ENCODE results near the gene SSU72. TPM values are rescaled to one million over a fixed set of nuclear protein-coding genes. Genes with fewer than 3 reads are reported as not detected.

The SSU72 gene
- total and polyA plus RNA-seq, 2 donors (not counting 1 experiment from before 2014, with no cell fraction given): 65.1 to 127 TPM

GRCh38 chr1:1543706-1544099 is 31.0 kb downstream of the SSU72 start:
- Histone ChIP-seq H3K4me1 (ENCODE audit: control insufficient read depth, extremely low read depth, insufficient read depth, low read length) (peaks cover 5% of the 10 kb centered on the region), H3K27me3 (ENCODE audit: control insufficient read depth, insufficient read depth, low read length) (no peaks in the 10 kb centered on the region), H2AFZ (ENCODE audit: low read length) (no peak overlapping the region), H4K20me1 (ENCODE audit: control insufficient read depth, extremely low read depth, insufficient read depth, low read length) (no peaks in the 10 kb centered on the region), H3K4me2 (ENCODE audit: extremely low read depth, insufficient read depth, low read length) (no peak overlapping the region), H3K79me2 (ENCODE audit: control insufficient read depth, insufficient read depth, low read length) (peaks cover 9% of the 10 kb centered on the region), H3K9ac (ENCODE audit: insufficient read depth, low read length) (no peak overlapping the region), H3K36me3 (ENCODE audit: control insufficient read depth, insufficient read depth, low read length) (peaks cover 17% of the 10 kb centered on the region), H3K9me3 (ENCODE audit: control insufficient read depth, insufficient read depth, low read depth, low read length) (no peaks in the 10 kb centered on the region), H3K27ac (ENCODE audit: insufficient read depth, low read length) (no peak overlapping the region), H3K4me3 (replicated peaks in 1 of 4; ENCODE audit: control extremely low read depth in 1 of 4, insufficient read depth in 1 of 4, low read depth in 3 of 4, low read length in 4 of 4) (no peak overlapping the region)
- TF ChIP-seq, protein P1, sequence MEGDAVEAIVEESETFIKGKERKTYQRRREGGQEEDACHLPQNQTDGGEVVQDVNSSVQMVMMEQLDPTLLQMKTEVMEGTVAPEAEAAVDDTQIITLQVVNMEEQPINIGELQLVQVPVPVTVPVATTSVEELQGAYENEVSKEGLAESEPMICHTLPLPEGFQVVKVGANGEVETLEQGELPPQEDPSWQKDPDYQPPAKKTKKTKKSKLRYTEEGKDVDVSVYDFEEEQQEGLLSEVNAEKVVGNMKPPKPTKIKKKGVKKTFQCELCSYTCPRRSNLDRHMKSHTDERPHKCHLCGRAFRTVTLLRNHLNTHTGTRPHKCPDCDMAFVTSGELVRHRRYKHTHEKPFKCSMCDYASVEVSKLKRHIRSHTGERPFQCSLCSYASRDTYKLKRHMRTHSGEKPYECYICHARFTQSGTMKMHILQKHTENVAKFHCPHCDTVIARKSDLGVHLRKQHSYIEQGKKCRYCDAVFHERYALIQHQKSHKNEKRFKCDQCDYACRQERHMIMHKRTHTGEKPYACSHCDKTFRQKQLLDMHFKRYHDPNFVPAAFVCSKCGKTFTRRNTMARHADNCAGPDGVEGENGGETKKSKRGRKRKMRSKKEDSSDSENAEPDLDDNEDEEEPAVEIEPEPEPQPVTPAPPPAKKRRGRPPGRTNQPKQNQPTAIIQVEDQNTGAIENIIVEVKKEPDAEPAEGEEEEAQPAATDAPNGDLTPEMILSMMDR (conservative IDR thresholded peaks at IDR 0.05 in 1 of 2, IDR thresholded peaks at IDR 0.05 in 1 of 2; ENCODE audit: low read depth in 1 of 2, low read length in 2 of 2): no peak
- TF ChIP-seq EZH2 (IDR thresholded peaks at IDR 0.05; ENCODE audit: low read length, missing control alignments): no peak
- DNase-seq (ENCODE audit: low read depth in 2 of 2): no peak

GRCh38 chr1:1542766-1543705 is 31.6 kb downstream of the SSU72 start:
- peaks cover 22% of the 10 kb centered on the region for H3K36me3 ChIP-seq (ENCODE audit: control insufficient read depth, insufficient read depth, low read length)
- H3K27ac ChIP-seq (ENCODE audit: insufficient read depth, low read length): no peak overlapping the region
- no peaks in the 10 kb centered on the region for H3K9me3 ChIP-seq (ENCODE audit: control insufficient read depth, insufficient read depth, low read depth, low read length)
- TF ChIP-seq EZH2 (IDR thresholded peaks at IDR 0.05; ENCODE audit: low read length, missing control alignments): no peak
- TF ChIP-seq, protein P1 (conservative IDR thresholded peaks at IDR 0.05 in 1 of 2, IDR thresholded peaks at IDR 0.05 in 1 of 2; ENCODE audit: low read depth in 1 of 2, low read length in 2 of 2): no peak
- peaks cover 16% of the 10 kb centered on the region for H3K79me2 ChIP-seq (ENCODE audit: control insufficient read depth, insufficient read depth, low read length)
- peaks cover 7% of the 10 kb centered on the region for H3K4me1 ChIP-seq (ENCODE audit: control insufficient read depth, extremely low read depth, insufficient read depth, low read length)
- no peak overlapping the region for H3K4me2 ChIP-seq (ENCODE audit: extremely low read depth, insufficient read depth, low read length)
- H4K20me1 ChIP-seq (ENCODE audit: control insufficient read depth, extremely low read depth, insufficient read depth, low read length): no peaks in the 10 kb centered on the region
- no peak overlapping the region for H3K4me3 ChIP-seq (replicated peaks in 1 of 4; ENCODE audit: control extremely low read depth in 1 of 4, insufficient read depth in 1 of 4, low read depth in 3 of 4, low read length in 4 of 4)
- no peak overlapping the region for H2AFZ ChIP-seq (ENCODE audit: low read length)
- no peaks in the 10 kb centered on the region for H3K27me3 ChIP-seq (ENCODE audit: control insufficient read depth, insufficient read depth, low read length)
- no peak for DNase-seq (ENCODE audit: low read depth in 2 of 2)
- no peak overlapping the region for H3K9ac ChIP-seq (ENCODE audit: insufficient read depth, low read length)

DNA sequence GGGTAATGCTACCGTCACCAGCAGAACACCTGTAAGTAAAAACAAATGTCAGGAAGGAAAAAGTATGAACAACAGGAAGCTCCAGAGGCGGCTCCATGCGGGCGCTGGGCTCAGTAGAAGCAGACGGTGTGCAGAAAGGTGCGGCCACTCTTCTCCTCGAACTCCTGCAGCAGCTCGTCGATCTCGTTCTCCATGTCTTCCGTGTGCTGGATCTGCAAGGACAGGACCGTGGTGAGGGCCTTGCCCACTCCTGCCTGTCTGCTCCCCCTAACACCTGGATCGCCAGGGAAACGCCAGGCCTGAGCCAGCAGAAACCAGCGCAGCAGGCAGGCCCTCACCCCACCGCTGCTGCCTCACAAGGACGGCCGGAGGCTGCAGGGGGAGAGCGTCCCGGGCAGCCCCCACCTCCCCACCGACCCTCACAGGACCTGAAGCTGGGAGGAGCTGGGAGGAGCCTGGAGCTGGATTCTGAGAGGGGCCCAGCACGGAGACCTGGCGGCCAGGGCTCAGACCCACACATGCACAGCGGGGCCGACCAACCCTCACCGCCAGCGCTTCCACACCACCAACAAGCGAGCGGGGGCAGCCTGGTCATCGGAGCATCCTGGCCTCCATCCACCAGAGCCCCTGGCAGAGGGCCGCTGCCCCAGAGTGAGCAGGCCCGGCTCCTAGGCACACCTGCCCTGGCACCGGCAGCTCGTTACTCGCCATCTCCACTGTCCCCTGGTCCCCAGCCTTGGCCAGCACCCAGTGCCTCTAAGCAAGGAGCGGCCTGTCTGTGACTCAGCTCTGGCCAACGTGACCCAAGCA is 32.5 kb downstream of the SSU72 start:
- Histone ChIP-seq H2AFZ (ENCODE audit: low read length) (no peak overlapping the region), H3K36me3 (ENCODE audit: control insufficient read depth, insufficient read depth, low read length) (peaks cover 27% of the 10 kb centered on the region), H3K27me3 (ENCODE audit: control insufficient read depth, insufficient read depth, low read length) (no peaks in the 10 kb centered on the region), H3K4me1 (ENCODE audit: control insufficient read depth, extremely low read depth, insufficient read depth, low read length) (peaks cover 7% of the 10 kb centered on the region), H3K4me3 (replicated peaks in 1 of 4; ENCODE audit: control extremely low read depth in 1 of 4, insufficient read depth in 1 of 4, low read depth in 3 of 4, low read length in 4 of 4) (no peak overlapping the region), H3K27ac (ENCODE audit: insufficient read depth, low read length) (no peak overlapping the region), H3K9ac (ENCODE audit: insufficient read depth, low read length) (no peak overlapping the region), H4K20me1 (ENCODE audit: control insufficient read depth, extremely low read depth, insufficient read depth, low read length) (peaks cover 3% of the 10 kb centered on the region), H3K79me2 (ENCODE audit: control insufficient read depth, insufficient read depth, low read length) (peaks cover 24% of the 10 kb centered on the region), H3K4me2 (ENCODE audit: extremely low read depth, insufficient read depth, low read length) (no peak overlapping the region), H3K9me3 (ENCODE audit: control insufficient read depth, insufficient read depth, low read depth, low read length) (no peaks in the 10 kb centered on the region)
- TF ChIP-seq EZH2 (IDR thresholded peaks at IDR 0.05; ENCODE audit: low read length, missing control alignments): no peak
- TF ChIP-seq, protein P1 (conservative IDR thresholded peaks at IDR 0.05 in 1 of 2, IDR thresholded peaks at IDR 0.05 in 1 of 2; ENCODE audit: low read depth in 1 of 2, low read length in 2 of 2): no peak
- DNase-seq (ENCODE audit: low read depth in 2 of 2): no peak

Measured in fibroblast of lung (primary cell).